Effector memory CD8-positive, alpha-beta T cell (primary cell): ENCODE results near the gene MAP7D1.
"Not testable (repeated sequence)": the region's sequence is repeated elsewhere in the genome, so short reads cannot be mapped to it uniquely, and the experiment has no call there.

Experiments
- ATAC-seq: fragments of 150-1000 bp; cut with Tn5 transposase; replicated peaks from 2 replicates; pipeline ENCODE4 v1.10.0; 2021; ENCODE audit warnings: mild to moderate bottlenecking, moderate library complexity
- DNase-seq, 3 experiments: peaks; one replicate each; pipeline ENCODE4 v3.0.0; 2021
- H3K27ac Mint-ChIP-seq, 2 donors: one replicate each; pipeline ENCODE4 v1.8.0; 2022; ENCODE audit warnings: mild to moderate bottlenecking in 2 of 2, mixed read lengths in 2 of 2, moderate library complexity in 2 of 2
- H3K27me3 Mint-ChIP-seq, 2 donors: one replicate each; pipeline ENCODE4 v1.8.0; 2022; ENCODE audit warnings: mixed read lengths in 2 of 2
- H3K36me3 Mint-ChIP-seq: one replicate; pipeline ENCODE4 v1.8.0; 2022; ENCODE audit warnings: mild to moderate bottlenecking, moderate library complexity, mixed read lengths; ENCODE audit not compliant: insufficient read depth
- H3K4me1 Mint-ChIP-seq, 2 donors: one replicate each; pipeline ENCODE4 v1.8.0; 2022; ENCODE audit warnings: low read depth in 2 of 2, mixed read lengths in 2 of 2
- H3K4me3 Mint-ChIP-seq, 2 donors: one replicate each; pipeline ENCODE4 v1.8.0; 2022; ENCODE audit warnings: mild to moderate bottlenecking in 2 of 2, mixed read lengths in 2 of 2, moderate library complexity in 2 of 2
- H3K9me3 Mint-ChIP-seq, 2 donors: one replicate each; pipeline ENCODE4 v1.8.0; 2022; ENCODE audit warnings: mixed read lengths in 2 of 2

MAP7D1 gene

GRCh38 chr1:36196805-36197204 is 40.8 kb downstream of the MAP7D1 start:
- DNase-seq, result not testable (repeated sequence)
- peaks cover 9 to 13% of the 10 kb centered on the region in 2 donors for H3K27me3 Mint-ChIP-seq

GRCh38 chr1:36198641-36199040 is 42.7 kb downstream of the MAP7D1 start:
- Mint-ChIP-seq H3K36me3 (no peaks in the 10 kb centered on the region), H3K27ac (no peak overlapping the region), H3K4me3 (no peak overlapping the region), H3K9me3 (no peaks in the 10 kb centered on the region), H3K4me1 (no peaks in the 10 kb centered on the region), H3K27me3 (peaks cover 9 to 13% of the 10 kb centered on the region in 2 donors)
- no peak for DNase-seq
- no peak for ATAC-seq

More at GRCh38 chr1:36196805-36197204, 40.8 kb downstream of the MAP7D1 start:
- H3K27ac Mint-ChIP-seq, H3K4me3 Mint-ChIP-seq, ATAC-seq, H3K36me3 Mint-ChIP-seq, H3K4me1 Mint-ChIP-seq, H3K9me3 Mint-ChIP-seq: not testable (repeated sequence)

GRCh38 chr1:36199934-36200741 is 44.2 kb downstream of the MAP7D1 start:
- H3K27ac Mint-ChIP-seq, result no peak overlapping the region
- H3K27me3 Mint-ChIP-seq, result peaks cover 9 to 13% of the 10 kb centered on the region in 2 donors
- H3K36me3 Mint-ChIP-seq, result no peaks in the 10 kb centered on the region
- no peaks in the 10 kb centered on the region for H3K4me1 Mint-ChIP-seq
- H3K9me3 Mint-ChIP-seq, result no peaks in the 10 kb centered on the region
- DNase-seq (no peak), ATAC-seq (no peak)
- H3K4me3 Mint-ChIP-seq, result no peak overlapping the region

- H3K27ac Mint-ChIP-seq, result no peak overlapping the region
- no peaks in the 10 kb centered on the region for H3K9me3 Mint-ChIP-seq
- H3K27me3 Mint-ChIP-seq, result peaks cover 9 to 13% of the 10 kb centered on the region in 2 donors
- ATAC-seq (no peak), DNase-seq (no peak)
- H3K36me3 Mint-ChIP-seq, result peaks cover 3% of the 10 kb centered on the region
- no peaks in the 10 kb centered on the region for H3K4me1 Mint-ChIP-seq
- no peak overlapping the region for H3K4me3 Mint-ChIP-seq
Observed at GRCh38 chr1:36203027-36203553, 47.1 kb downstream of the MAP7D1 start.

GRCh38 chr1:36203554-36204346 is 47.8 kb downstream of the MAP7D1 start:
- DNase-seq, result no peak
- ATAC-seq, result no peak
- Mint-ChIP-seq H3K36me3 (peaks cover 3% of the 10 kb centered on the region), H3K4me1 (no peaks in the 10 kb centered on the region), H3K4me3 (no peak overlapping the region), H3K27ac (no peak overlapping the region), H3K27me3 (peaks cover 9 to 13% of the 10 kb centered on the region in 2 donors), H3K9me3 (no peaks in the 10 kb centered on the region)

GRCh38 chr1:36204347-36204909 is 48.5 kb downstream of the MAP7D1 start:
- DNase-seq, result no peak
- Mint-ChIP-seq H3K4me3 (no peak overlapping the region), H3K9me3 (no peaks in the 10 kb centered on the region), H3K27ac (no peak overlapping the region), H3K36me3 (peaks cover 3% of the 10 kb centered on the region), H3K4me1 (no peaks in the 10 kb centered on the region), H3K27me3 (peaks cover 9 to 15% of the 10 kb centered on the region in 2 donors)
- no peak for ATAC-seq

GRCh38 chr1:36206323-36206858 is 50.4 kb downstream of the MAP7D1 start:
- ATAC-seq, result no peak
- Mint-ChIP-seq H3K4me1 (no peaks in the 10 kb centered on the region), H3K4me3 (no peak overlapping the region), H3K36me3 (peaks cover 6% of the 10 kb centered on the region), H3K27ac (no peak overlapping the region), H3K27me3 (peaks cover 0 to 8% of the 10 kb centered on the region in 2 donors), H3K9me3 (no peaks in the 10 kb centered on the region)
- no peak for DNase-seq

GRCh38 chr1:36207339-36207738 is 51.4 kb downstream of the MAP7D1 start:
- no peaks in the 10 kb centered on the region for H3K4me1 Mint-ChIP-seq
- H3K4me3 Mint-ChIP-seq, result no peak overlapping the region
- DNase-seq (no peak), ATAC-seq (no peak)
- H3K27me3 Mint-ChIP-seq, result peaks cover 0 to 8% of the 10 kb centered on the region in 2 donors
- H3K36me3 Mint-ChIP-seq, result peaks cover 6% of the 10 kb centered on the region
- H3K9me3 Mint-ChIP-seq, result no peaks in the 10 kb centered on the region
- H3K27ac Mint-ChIP-seq, result no peak overlapping the region

GRCh38 chr1:36208978-36209703 is 53.2 kb downstream of the MAP7D1 start:
- peaks cover 6% of the 10 kb centered on the region for H3K36me3 Mint-ChIP-seq
- H3K27me3 Mint-ChIP-seq, result peaks cover 0 to 8% of the 10 kb centered on the region in 2 donors
- H3K9me3 Mint-ChIP-seq, result no peaks in the 10 kb centered on the region
- no peak overlapping the region for H3K27ac Mint-ChIP-seq
- DNase-seq (no peak), ATAC-seq (no peak)
- H3K4me1 Mint-ChIP-seq, result no peaks in the 10 kb centered on the region
- H3K4me3 Mint-ChIP-seq, result no peak overlapping the region

GRCh38 chr1:36211307-36211706 is 55.3 kb downstream of the MAP7D1 start:
- ATAC-seq, result no peak
- Mint-ChIP-seq H3K27me3 (peaks cover 0 to 8% of the 10 kb centered on the region in 2 donors), H3K36me3 (peaks cover 6% of the 10 kb centered on the region), H3K4me3 (no peak overlapping the region), H3K9me3 (no peaks in the 10 kb centered on the region), H3K27ac (no peak overlapping the region), H3K4me1 (no peaks in the 10 kb centered on the region)
- no peak for DNase-seq

- Mint-ChIP-seq H3K9me3 (no peaks in the 10 kb centered on the region), H3K27ac (no peak overlapping the region), H3K36me3 (peaks cover 4% of the 10 kb centered on the region), H3K4me1 (no peaks in the 10 kb centered on the region), H3K4me3 (no peak overlapping the region), H3K27me3 (peaks cover 0 to 8% of the 10 kb centered on the region in 2 donors)
- DNase-seq (no peak), ATAC-seq (no peak)
Observed at GRCh38 chr1:36211841-36212240, 55.9 kb downstream of the MAP7D1 start.

- peaks cover 0 to 8% of the 10 kb centered on the region in 2 donors for H3K27me3 Mint-ChIP-seq
- H3K36me3 Mint-ChIP-seq, result peaks cover 3% of the 10 kb centered on the region
- H3K9me3 Mint-ChIP-seq, result no peaks in the 10 kb centered on the region
- ATAC-seq, result no peak
- DNase-seq, result no peak
- no peak overlapping the region for H3K4me3 Mint-ChIP-seq
- H3K27ac Mint-ChIP-seq, result no peak overlapping the region
- H3K4me1 Mint-ChIP-seq, result no peaks in the 10 kb centered on the region
Observed at GRCh38 chr1:36212782-36213181, 56.8 kb downstream of the MAP7D1 start.

GRCh38 chr1:36217670-36218069 is 61.7 kb downstream of the MAP7D1 start:
- H3K9me3 Mint-ChIP-seq, result no peaks in the 10 kb centered on the region
- H3K27ac Mint-ChIP-seq, result no peak overlapping the region
- DNase-seq, result no peak
- no peaks in the 10 kb centered on the region for H3K4me1 Mint-ChIP-seq
- no peaks in the 10 kb centered on the region for H3K27me3 Mint-ChIP-seq
- no peak overlapping the region for H3K4me3 Mint-ChIP-seq
- H3K36me3 Mint-ChIP-seq, result no peaks in the 10 kb centered on the region
- no peak for ATAC-seq
